HEK293 (cell line): ENCODE data around the gene SRPK3.

ENCODE experiments used
- HOXA7 ChIP-seq: sonication (generic); formaldehyde crosslinking; IDR thresholded peaks from 2 replicates; pipeline ENCODE4 v1.8.1; 2022; ENCODE audit warnings: missing genetic modification reagents, borderline replicate concordance
- KLF7 ChIP-seq: fragments of 450-650 bp; formaldehyde crosslinking; IDR thresholded peaks from 2 replicates; pipeline ENCODE4 v1.5.1; 2016; ENCODE audit warnings: missing biosample characterization, missing genetic modification characterization, borderline replicate concordance
- MZF1 ChIP-seq: fragments of 450-650 bp; formaldehyde crosslinking; IDR thresholded peaks from 2 replicates; pipeline ENCODE4 v1.5.1; 2017; ENCODE audit warnings: missing biosample characterization, missing genetic modification characterization, borderline replicate concordance
- SCRT2 ChIP-seq: fragments of 450-650 bp; formaldehyde crosslinking; IDR thresholded peaks from 2 replicates; pipeline ENCODE4 v1.5.1; 2016; ENCODE audit warnings: missing biosample characterization, missing genetic modification characterization
- SP2 ChIP-seq: fragments of 450-650 bp; formaldehyde crosslinking; IDR thresholded peaks from 2 replicates; pipeline ENCODE4 v1.5.1; 2016; ENCODE audit warnings: missing biosample characterization, missing genetic modification characterization
- YY2 ChIP-seq: fragments of 450-650 bp; formaldehyde crosslinking; IDR thresholded peaks from 2 replicates; pipeline ENCODE4 v1.5.1; 2016; ENCODE audit warnings: missing biosample characterization, missing genetic modification characterization
- ZNF10 ChIP-seq: fragments of 450-650 bp; formaldehyde crosslinking; IDR thresholded peaks from 2 replicates; pipeline ENCODE4 v1.5.1; 2017; ENCODE audit warnings: missing biosample characterization, missing genetic modification characterization
- ZNF138 ChIP-seq: fragments of 450-650 bp; formaldehyde crosslinking; IDR thresholded peaks from 2 replicates; pipeline ENCODE4 v1.5.1; 2016; ENCODE audit warnings: missing biosample characterization, missing genetic modification characterization, borderline replicate concordance
- ZNF24 ChIP-seq: fragments of 450-650 bp; formaldehyde crosslinking; IDR thresholded peaks from 2 replicates; pipeline ENCODE4 v1.5.1; 2016; ENCODE audit warnings: missing biosample characterization, missing genetic modification characterization
- ZNF426 ChIP-seq: fragments of 450-650 bp; formaldehyde crosslinking; IDR thresholded peaks from 2 replicates; pipeline ENCODE4 v1.5.1; 2017; ENCODE audit warnings: missing biosample characterization, missing genetic modification characterization, mild to moderate bottlenecking, inconsistent platforms, moderate library complexity
- ZNF571 ChIP-seq: fragments of 450-650 bp; formaldehyde crosslinking; IDR thresholded peaks from 2 replicates; pipeline ENCODE4 v1.5.0; 2017; ENCODE audit warnings: missing biosample characterization, missing genetic modification characterization
- TF ChIP-seq, protein P1 (sequence below): fragments of 450-650 bp; formaldehyde crosslinking; IDR thresholded peaks from 2 replicates; pipeline ENCODE4 v1.5.1; 2016; ENCODE audit warnings: missing biosample characterization, missing genetic modification characterization
- TF ChIP-seq, protein P2 (sequence below): fragments of 450-650 bp; formaldehyde crosslinking; IDR thresholded peaks from 2 replicates; pipeline ENCODE4 v1.5.1; 2016; ENCODE audit warnings: missing biosample characterization, missing genetic modification characterization

DNA sequence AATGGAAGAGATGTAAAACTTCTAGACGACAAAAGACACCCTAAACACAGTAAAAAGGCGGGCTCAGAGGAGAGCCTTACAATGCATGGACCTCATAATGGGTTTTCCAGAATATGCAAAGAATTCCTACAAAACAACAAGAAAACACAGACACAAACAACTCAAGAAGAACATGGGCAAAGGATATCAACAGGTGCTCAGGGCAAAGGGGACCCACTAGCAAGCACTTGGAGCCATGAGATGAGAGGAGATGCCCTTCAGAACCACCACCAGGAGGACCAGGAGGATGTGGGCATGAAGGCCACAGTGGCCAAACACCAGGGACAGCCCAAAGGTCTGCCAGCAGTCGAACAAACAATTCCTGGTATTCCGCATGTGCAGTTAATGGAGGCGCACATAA, 32.3 kb downstream of the SRPK3 start:
- TF ChIP-seq, protein P1, sequence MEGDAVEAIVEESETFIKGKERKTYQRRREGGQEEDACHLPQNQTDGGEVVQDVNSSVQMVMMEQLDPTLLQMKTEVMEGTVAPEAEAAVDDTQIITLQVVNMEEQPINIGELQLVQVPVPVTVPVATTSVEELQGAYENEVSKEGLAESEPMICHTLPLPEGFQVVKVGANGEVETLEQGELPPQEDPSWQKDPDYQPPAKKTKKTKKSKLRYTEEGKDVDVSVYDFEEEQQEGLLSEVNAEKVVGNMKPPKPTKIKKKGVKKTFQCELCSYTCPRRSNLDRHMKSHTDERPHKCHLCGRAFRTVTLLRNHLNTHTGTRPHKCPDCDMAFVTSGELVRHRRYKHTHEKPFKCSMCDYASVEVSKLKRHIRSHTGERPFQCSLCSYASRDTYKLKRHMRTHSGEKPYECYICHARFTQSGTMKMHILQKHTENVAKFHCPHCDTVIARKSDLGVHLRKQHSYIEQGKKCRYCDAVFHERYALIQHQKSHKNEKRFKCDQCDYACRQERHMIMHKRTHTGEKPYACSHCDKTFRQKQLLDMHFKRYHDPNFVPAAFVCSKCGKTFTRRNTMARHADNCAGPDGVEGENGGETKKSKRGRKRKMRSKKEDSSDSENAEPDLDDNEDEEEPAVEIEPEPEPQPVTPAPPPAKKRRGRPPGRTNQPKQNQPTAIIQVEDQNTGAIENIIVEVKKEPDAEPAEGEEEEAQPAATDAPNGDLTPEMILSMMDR (tag by site-specific recombination): no peak
- TF ChIP-seq, protein P2, sequence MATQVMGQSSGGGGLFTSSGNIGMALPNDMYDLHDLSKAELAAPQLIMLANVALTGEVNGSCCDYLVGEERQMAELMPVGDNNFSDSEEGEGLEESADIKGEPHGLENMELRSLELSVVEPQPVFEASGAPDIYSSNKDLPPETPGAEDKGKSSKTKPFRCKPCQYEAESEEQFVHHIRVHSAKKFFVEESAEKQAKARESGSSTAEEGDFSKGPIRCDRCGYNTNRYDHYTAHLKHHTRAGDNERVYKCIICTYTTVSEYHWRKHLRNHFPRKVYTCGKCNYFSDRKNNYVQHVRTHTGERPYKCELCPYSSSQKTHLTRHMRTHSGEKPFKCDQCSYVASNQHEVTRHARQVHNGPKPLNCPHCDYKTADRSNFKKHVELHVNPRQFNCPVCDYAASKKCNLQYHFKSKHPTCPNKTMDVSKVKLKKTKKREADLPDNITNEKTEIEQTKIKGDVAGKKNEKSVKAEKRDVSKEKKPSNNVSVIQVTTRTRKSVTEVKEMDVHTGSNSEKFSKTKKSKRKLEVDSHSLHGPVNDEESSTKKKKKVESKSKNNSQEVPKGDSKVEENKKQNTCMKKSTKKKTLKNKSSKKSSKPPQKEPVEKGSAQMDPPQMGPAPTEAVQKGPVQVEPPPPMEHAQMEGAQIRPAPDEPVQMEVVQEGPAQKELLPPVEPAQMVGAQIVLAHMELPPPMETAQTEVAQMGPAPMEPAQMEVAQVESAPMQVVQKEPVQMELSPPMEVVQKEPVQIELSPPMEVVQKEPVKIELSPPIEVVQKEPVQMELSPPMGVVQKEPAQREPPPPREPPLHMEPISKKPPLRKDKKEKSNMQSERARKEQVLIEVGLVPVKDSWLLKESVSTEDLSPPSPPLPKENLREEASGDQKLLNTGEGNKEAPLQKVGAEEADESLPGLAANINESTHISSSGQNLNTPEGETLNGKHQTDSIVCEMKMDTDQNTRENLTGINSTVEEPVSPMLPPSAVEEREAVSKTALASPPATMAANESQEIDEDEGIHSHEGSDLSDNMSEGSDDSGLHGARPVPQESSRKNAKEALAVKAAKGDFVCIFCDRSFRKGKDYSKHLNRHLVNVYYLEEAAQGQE: no peak
- TF ChIP-seq ZNF571 (tag by site-specific recombination) (no peak), SCRT2 (peak; percentile 93), ZNF426 (tag by site-specific recombination) (no peak), HOXA7 (CRISPR knock-in tag) (no peak), ZNF10 (no peak), YY2 (tag by site-specific recombination) (no peak), MZF1 (tag by site-specific recombination) (no peak), ZNF138 (tag by site-specific recombination) (no peak), KLF7 (tag by site-specific recombination) (no peak), ZNF24 (tag by site-specific recombination) (no peak), SP2 (tag by site-specific recombination) (no peak)
